HUDEP-2 (cell line): ENCODE measurements around the gene ARL5C.
"Not testable (repeated sequence)": the region's sequence is repeated elsewhere in the genome, so short reads cannot be mapped to it uniquely, and the experiment has no call there.

Experiments
- DNase-seq, 76 experiments: peaks; one replicate each; lab custom pipeline; 2025; ENCODE audit not compliant: unreplicated experiment in 76 of 76; lab: John Stamatoyannopoulos, UW

Gene ARL5C

GRCh38 chr17:39144416-39144840, 21.5 kb downstream of the ARL5C start:
- no peak for DNase-seq

- DNase-seq = no peak
Observed at GRCh38 chr17:39143552-39144093, 22.3 kb downstream of the ARL5C start.

- no peak for DNase-seq
Observed at GRCh38 chr17:39141915-39142664, 23.9 kb downstream of the ARL5C start.

- no peak for DNase-seq
Observed at GRCh38 chr17:39141294-39141693, 24.7 kb downstream of the ARL5C start.

GRCh38 chr17:39139561-39139960, 26.4 kb downstream of the ARL5C start:
- no peak for DNase-seq

GRCh38 chr17:39139161-39139511, 26.8 kb downstream of the ARL5C start:
- DNase-seq = no peak

GRCh38 chr17:39138431-39139160, 27.4 kb downstream of the ARL5C start:
- DNase-seq = no peak

DNA sequence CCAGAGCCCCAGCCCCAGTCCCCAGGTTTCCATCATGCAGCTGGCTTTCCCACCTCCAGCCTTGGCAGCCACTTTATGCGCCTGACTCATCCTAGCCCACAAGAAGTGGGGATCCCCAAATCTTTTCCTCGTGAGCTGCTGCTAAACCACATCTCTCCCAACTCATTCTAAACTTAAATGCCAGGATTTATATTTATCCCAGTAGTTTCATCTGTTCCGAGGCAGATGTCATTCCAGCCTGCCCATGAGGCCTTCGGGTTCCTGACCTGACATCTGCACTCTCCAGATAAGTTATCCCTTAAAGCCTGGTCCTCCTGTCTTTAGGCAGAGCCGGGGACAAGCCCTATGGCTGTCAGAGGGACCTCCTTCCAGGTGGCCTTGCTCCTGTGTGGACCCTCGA, 31.1 kb downstream of the ARL5C start:
- no peak for DNase-seq

DNA sequence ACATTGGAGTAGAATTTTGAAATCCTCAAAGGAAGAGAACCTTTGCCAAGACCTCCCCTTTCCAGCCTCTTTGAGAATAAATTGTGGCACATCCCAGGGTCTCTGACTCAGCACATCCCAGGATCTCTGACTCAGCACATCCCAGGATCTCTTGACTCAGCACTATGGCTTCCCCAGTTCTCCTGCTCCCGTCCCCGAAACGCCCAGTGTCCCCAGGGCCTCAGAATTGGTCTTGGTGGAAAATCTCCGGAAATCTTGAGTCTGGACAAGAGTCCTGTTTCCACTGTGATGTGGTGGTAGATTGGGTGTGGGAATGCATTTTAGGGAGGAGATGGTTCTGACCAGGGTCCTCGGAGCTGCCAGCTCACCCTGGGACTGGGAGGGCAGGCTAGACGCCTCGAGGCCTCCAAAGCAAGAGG, 33.8 kb downstream of the ARL5C start:
- DNase-seq = no peak

- no peak for DNase-seq
Observed at GRCh38 chr17:39131616-39132015, 34.3 kb downstream of the ARL5C start.

GRCh38 chr17:39130205-39130604, 35.8 kb downstream of the ARL5C start:
- no peak for DNase-seq

- DNase-seq = not testable (repeated sequence)
Observed at GRCh38 chr17:39129544-39129943, 36.4 kb downstream of the ARL5C start.

DNA sequence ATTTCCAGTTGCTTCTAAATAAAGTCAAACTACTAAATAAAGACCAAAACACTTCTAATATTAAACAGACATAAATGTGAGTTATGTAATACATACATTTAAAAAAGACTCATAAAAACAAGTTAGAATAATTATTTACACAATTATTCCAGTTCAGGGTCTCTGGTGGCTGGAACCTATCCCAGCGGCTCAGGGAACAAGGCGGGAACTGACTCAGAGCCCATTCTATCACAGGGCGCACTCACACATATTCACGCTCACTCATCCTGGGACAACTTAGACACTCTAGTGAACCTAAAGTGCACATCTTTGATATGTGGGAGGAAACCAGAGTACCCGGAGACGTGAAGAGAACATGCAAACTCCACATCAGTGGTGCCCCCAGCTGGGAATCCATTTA, 39.5 kb downstream of the ARL5C start:
- no peak for DNase-seq

DNA sequence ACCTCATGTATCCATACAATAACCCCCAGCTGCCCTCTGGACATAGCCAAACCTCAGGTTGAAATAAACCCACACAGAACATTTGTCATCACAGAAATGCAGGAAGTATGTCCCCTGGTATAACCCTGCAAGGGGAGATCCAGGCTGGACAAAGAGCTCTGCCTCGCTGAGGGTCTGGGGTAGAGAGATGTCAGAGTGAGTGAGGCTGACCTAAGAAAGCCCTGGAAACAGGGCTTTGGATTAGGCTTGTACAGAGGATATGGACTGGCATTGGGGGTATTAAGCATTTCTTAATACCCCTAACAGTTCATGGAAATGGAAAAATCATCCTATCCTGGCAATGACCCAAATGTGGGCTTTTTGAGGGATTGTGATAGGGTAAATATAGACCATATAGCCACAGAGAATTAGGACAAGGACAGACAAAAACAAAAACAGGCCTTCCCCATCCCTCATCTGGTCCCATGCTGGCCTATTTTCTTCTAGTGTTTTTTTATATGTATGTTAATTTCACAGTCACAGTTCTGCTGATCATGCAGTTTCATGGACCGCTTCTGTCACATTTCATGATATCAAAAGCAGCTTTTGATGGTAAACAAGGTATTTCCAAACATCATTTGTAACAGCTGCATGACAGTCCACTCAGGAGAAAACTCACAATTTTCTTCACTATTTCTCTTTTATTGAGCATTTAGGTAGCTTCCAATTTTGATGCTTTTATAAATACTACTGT, 40.7 kb downstream of the ARL5C start:
- DNase-seq = no peak

GRCh38 chr17:39123627-39124026, 42.3 kb downstream of the ARL5C start:
- DNase-seq = no peak

GRCh38 chr17:39122991-39123390, 43.0 kb downstream of the ARL5C start:
- DNase-seq = no peak

DNA sequence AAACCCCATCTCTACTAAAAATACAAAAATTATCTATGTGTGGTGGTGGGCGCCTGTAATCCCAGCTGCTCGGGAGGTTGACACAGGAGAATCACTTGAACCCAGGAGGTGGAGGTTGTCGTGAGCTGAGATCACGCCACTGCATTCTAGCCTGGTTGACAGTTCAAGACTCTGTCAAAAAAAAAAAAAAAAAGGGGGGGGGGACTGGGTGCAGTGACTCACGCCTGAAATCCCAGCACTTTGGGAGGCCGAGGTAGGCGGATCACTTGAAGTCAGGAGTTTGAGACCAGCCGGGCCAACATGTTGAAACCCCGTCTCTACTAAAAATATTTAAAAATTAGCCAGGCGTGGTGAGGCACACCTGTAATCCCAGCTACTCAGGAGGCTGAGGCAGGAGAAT, 44.0 kb downstream of the ARL5C start:
- DNase-seq = not testable (repeated sequence)

- no peak for DNase-seq
Observed at GRCh38 chr17:39118674-39119419, 47.1 kb downstream of the ARL5C start.

DNA sequence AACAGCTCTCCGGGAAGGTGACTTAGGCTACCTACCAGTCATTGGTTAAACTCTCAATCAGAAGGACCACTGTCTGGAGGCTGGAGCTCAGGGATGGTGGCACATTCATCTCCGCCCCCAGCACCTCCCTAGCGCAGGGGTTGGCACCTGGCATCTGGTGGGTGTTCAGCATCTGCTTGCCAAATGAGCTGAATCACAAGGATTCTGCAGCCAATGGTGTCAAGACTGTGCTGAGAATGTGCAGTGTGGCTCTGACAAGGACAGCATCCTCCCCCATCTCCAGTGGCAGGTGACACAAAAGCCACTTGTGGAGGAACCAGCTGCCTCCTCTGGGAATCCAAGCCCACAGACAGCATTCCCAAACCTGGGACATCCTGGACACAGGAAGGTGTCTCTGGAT, 49.7 kb downstream of the ARL5C start:
- DNase-seq = no peak

GRCh38 chr17:39115135-39115534, 50.8 kb downstream of the ARL5C start:
- no peak for DNase-seq

DNA sequence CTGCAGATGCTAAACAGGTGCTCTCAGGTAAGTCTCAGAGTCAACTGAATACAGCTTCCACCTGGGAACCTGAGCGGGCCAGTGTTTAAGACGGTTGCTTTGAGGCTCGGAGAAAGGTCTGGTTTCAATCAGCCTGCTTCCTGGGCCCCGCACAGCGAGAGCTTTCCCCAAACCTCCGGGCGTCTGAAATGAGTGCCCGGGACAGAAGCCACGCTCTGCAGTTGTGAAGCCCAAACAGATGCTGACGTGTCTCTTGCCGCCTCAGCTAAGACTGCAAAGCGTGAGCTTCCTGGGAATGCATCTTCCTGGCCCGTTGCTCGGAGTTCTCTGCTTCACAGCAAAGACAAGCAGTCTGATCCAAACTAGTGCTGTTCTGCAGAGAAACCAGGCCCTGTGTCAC, 51.2 kb downstream of the ARL5C start:
- DNase-seq = no peak
